HEK293T (cell line): Measurements from ENCODE around the gene KCNG2.

Experiments
- CTCF ChIA-PET: fragments of 350-600 bp; formaldehyde crosslinking; extraction: SDS; loops from one replicate; lab custom pipeline; 2021; ENCODE audit warnings: antibody characterized with exemption, inconsistent platforms; lab: Yijun Ruan, JAX
- POLR2A ChIA-PET: fragments of 350-600 bp; formaldehyde crosslinking; extraction: SDS; loops from one replicate; lab custom pipeline; 2020; ENCODE audit warnings: antibody characterized with exemption, inconsistent platforms; lab: Yijun Ruan, JAX
- DNase-seq: peaks from one replicate; pipeline ENCODE4 v3.0.0; 2012; ENCODE audit warnings: mixed read lengths; ENCODE audit errors: extremely low spot score
- ARNT ChIP-seq: fragments of 450-650 bp; IDR thresholded peaks from 2 replicates; pipeline ENCODE4 v1.6.1; 2017; ENCODE audit warnings: mild to moderate bottlenecking
- BHLHE40 ChIP-seq: fragments of 450-650 bp; IDR thresholded peaks from 2 replicates; pipeline ENCODE4 v1.6.1; 2016; ENCODE audit warnings: mild to moderate bottlenecking, moderate library complexity, borderline replicate concordance
- CTBP1 ChIP-seq: fragments of 450-650 bp; IDR thresholded peaks from 2 replicates; pipeline ENCODE4 v1.6.1; 2016; ENCODE audit warnings: borderline replicate concordance
- ELF4 ChIP-seq: fragments of 450-650 bp; IDR thresholded peaks from 2 replicates; pipeline ENCODE4 v1.6.1; 2017; ENCODE audit warnings: antibody characterized with exemption
- FOXA1 ChIP-seq: fragments of 450-650 bp; IDR thresholded peaks from 2 replicates; pipeline ENCODE4 v1.6.1; 2016; ENCODE audit warnings: mild to moderate bottlenecking
- FOXK2 ChIP-seq: fragments of 450-650 bp; IDR thresholded peaks from 2 replicates; pipeline ENCODE4 v1.6.1; 2016; ENCODE audit warnings: mild to moderate bottlenecking
- FOXM1 ChIP-seq: fragments of 450-650 bp; IDR thresholded peaks from 2 replicates; pipeline ENCODE4 v1.6.1; 2017; ENCODE audit warnings: mild to moderate bottlenecking, borderline replicate concordance
- HDGF ChIP-seq: fragments of 450-650 bp; IDR thresholded peaks from 2 replicates; pipeline ENCODE4 v1.6.1; 2017; ENCODE audit warnings: antibody characterized with exemption, borderline replicate concordance
- L3MBTL2 ChIP-seq: fragments of 450-650 bp; conservative IDR thresholded peaks from 2 replicates; pipeline ENCODE4 v1.6.1; 2016; ENCODE audit warnings: mild to moderate bottlenecking
- LEF1 ChIP-seq: fragments of 450-650 bp; IDR thresholded peaks from 2 replicates; pipeline ENCODE4 v1.6.1; 2017; ENCODE audit warnings: mild to moderate bottlenecking, borderline replicate concordance
- NFRKB ChIP-seq: fragments of 450-650 bp; IDR thresholded peaks from 2 replicates; pipeline ENCODE4 v1.6.1; 2016; ENCODE audit warnings: mild to moderate bottlenecking, moderate library complexity
- SP1 ChIP-seq: fragments of 450-650 bp; IDR thresholded peaks from 2 replicates; pipeline ENCODE4 v1.6.1; 2017
- SUZ12 ChIP-seq: fragments of 450-650 bp; IDR thresholded peaks from 2 replicates; pipeline ENCODE4 v1.6.1; 2016; ENCODE audit warnings: mild to moderate bottlenecking
- TARDBP ChIP-seq: fragments of 450-650 bp; IDR thresholded peaks from 2 replicates; pipeline ENCODE4 v1.6.1; 2016
- ZNF384 ChIP-seq: fragments of 450-650 bp; IDR thresholded peaks from 2 replicates; pipeline ENCODE4 v1.6.1; 2016
- TF ChIP-seq, protein P1 (sequence below): fragments of 450-650 bp; IDR thresholded peaks from 2 replicates; pipeline ENCODE4 v1.6.1; 2016

The KCNG2 gene

DNA sequence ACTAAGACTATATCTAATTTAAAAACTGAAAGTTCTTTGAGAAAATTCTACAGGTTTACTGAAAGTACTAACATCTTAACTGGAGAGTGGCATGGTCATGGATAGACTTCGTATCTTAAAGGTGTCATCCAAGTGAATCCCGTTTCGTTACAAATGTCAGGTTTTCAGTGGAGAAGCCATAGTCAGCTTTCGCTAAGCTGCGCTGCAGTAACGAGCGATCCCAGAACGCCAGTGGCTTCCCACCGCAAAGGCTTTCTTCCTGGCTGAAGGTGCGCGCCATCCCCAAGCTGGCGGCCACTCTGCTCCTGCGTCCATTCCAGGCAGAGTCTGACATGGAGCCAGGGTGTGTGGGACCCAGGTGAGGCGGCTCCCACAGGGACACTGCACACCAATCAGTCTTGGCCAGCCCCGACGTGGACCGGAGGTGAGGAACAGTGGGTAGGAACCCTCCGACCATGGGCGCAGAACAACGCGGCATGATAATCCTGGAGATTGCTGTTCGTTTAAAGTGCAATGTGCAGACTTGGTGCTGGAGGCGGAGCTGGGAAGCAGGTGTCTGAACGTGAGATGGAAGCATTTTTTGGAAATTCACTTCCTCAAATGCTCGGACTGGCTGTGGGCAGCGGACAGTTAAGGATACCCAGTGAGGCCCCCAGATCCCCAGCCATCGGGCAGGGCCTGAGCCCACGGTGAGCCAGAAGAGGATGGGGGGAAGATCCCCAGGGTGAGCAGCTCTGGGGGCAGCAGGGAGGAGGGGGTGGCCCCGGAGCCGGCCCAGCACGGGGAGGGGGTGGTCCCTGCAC, 27.8 kb upstream of the KCNG2 start:
- POLR2A ChIA-PET = no interaction called here

DNA sequence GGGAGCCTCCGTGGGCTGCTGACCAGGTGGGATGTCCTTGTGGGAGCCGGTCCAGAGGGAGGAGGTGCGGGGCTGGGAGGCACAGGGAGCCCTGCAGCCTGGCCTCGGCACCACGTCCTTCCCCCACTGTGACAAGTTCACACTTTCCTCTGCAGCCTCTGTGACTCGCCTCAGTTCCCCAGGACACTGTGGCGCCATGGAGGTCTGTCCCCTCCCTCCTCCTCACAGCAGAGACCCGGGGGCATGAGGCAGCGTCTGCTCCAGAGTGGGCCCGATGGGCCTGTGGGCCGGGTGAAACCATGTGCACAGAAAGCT, 27.3 kb upstream of the KCNG2 start:
- DNase-seq = no peak
- TF ChIP-seq TARDBP = no peak
- TF ChIP-seq SUZ12 = no peak
- no peak for TF ChIP-seq ARNT
- no peak for TF ChIP-seq SP1
- TF ChIP-seq FOXK2 = no peak
- TF ChIP-seq L3MBTL2 = no peak
- TF ChIP-seq LEF1 = no peak
- no peak for TF ChIP-seq ELF4
- POLR2A ChIA-PET = no interaction called here
- CTCF ChIA-PET = no interaction called here

More for the DNA sequence above, 27.8 kb upstream of the KCNG2 start:
- TF ChIP-seq LEF1 (no peak), L3MBTL2 (no peak), HDGF (no peak), SP1 (no peak), FOXA1 (no peak), FOXM1 (no peak), NFRKB (no peak), ZNF384 (no peak), BHLHE40 (no peak), TARDBP (no peak), ARNT (no peak), CTBP1 (no peak), FOXK2 (no peak), SUZ12 (no peak), ELF4 (no peak)
- TF ChIP-seq, protein P1, sequence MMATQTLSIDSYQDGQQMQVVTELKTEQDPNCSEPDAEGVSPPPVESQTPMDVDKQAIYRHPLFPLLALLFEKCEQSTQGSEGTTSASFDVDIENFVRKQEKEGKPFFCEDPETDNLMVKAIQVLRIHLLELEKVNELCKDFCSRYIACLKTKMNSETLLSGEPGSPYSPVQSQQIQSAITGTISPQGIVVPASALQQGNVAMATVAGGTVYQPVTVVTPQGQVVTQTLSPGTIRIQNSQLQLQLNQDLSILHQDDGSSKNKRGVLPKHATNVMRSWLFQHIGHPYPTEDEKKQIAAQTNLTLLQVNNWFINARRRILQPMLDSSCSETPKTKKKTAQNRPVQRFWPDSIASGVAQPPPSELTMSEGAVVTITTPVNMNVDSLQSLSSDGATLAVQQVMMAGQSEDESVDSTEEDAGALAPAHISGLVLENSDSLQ = no peak
- DNase-seq = no peak
- CTCF ChIA-PET = no interaction called here

DNA sequence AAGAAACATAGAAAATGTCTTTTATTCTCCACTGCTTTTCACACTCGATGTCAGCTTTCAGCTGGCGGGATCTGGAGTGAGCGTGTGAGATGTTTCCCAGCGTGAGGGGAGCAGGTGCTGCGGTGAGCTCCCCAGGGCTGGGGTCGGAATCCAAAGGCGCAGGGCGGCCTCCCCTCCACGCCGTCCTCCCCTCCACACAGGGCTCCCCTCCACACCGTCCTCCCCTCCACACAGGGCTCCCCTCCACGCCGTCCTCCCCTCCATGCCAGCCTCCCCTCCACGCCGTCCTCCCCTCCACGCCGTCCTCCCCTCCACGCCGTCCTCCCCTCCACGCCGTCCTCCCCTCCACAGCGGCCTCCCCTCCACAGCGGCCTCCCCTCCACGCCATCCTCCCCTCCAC, 26.9 kb upstream of the KCNG2 start:
- CTCF ChIA-PET = no interaction called here
- POLR2A ChIA-PET = no interaction called here
- DNase-seq = no peak
- TF ChIP-seq NFRKB = no peak
- TF ChIP-seq FOXA1 = no peak
- TF ChIP-seq HDGF = no peak

DNA sequence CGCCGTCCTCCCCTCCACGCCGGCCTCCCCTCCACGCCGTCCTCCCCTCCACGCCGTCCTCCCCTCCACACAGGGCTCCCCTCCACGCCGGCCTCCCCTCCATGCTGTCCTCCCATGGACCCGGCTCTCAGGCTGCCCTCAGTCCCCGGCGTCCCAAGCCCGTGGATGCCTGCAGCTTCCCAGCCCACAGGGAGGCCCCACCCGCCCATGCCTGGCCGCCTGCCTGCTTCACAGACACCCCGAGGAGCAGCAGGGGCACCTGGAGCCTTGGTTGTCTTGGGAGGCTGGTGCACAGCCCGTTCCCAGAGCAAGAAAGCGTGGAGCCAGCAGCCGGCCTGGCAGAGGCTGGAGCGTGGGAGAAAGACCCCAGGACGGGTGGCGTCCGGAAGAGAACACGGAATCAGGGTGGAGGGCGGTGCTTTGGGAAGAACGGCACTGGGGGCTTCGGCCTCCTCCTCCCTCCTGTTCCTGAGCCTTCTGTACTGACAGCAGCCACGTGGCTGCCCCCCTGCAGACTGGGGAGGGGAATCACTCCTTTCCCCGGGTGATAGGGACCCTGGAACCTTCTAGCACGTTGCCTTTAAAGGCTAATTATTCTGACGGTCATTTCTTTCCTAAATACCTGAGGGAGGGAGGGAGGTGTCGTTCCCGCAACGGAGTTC, 26.2 kb upstream of the KCNG2 start:
- ChIA-PET POLR2A (no interaction called here), CTCF (no interaction called here)
- TF ChIP-seq FOXA1 = no peak
- no peak for TF ChIP-seq L3MBTL2
- no peak for TF ChIP-seq SUZ12
- TF ChIP-seq, protein P1 = no peak
- no peak for TF ChIP-seq BHLHE40
- TF ChIP-seq NFRKB = no peak
- no peak for TF ChIP-seq ZNF384
- TF ChIP-seq SP1 = no peak
- TF ChIP-seq CTBP1 = no peak
- TF ChIP-seq TARDBP = no peak
- no peak for TF ChIP-seq FOXM1
- TF ChIP-seq FOXK2 = no peak
- no peak for DNase-seq

DNA sequence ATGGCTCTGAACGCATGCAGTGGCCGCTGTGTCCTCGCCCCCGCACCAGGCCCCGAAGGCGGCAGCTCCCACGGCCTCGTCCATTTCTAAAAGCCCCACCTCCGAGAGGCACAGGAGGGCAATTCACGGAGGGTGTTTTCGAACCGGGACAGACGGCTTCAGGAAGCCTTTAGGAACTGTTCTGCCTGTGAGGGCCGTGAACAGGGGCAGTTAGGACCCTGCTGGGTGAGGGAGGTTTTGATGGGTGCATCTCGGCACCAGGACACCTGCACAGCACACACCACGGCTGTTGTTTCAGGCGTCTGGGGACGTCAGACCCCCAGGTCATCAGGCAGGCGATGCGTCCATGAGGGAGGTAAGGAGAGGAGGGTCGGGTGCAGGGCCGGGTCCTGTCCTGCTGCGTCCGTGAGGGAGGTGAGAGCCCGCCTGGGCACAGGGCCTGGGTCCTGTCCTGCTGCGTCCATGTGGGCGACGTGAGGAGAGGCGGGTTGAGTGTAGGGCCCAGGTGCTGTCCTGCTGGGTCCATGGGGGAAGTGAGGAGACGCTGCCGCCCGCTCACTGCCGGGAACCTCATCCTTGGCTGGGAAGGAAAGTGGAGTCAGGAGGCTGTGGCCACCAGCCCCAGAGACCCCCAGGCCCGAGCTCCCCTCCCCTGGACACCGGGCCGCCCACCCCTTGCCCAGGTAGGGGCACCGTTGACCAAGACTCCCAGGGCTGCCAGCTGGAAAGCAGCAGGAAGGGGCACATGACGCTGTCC, 25.5 kb upstream of the KCNG2 start:
- CTCF ChIA-PET = no interaction called here
- no peak for TF ChIP-seq CTBP1
- no peak for TF ChIP-seq FOXK2
- TF ChIP-seq ARNT = no peak
- TF ChIP-seq SP1 = no peak
- TF ChIP-seq ZNF384 = no peak
- no peak for TF ChIP-seq FOXM1
- TF ChIP-seq LEF1 = no peak
- no peak for TF ChIP-seq NFRKB
- no peak for TF ChIP-seq ELF4
- TF ChIP-seq SUZ12 = no peak
- TF ChIP-seq L3MBTL2 = no peak
- TF ChIP-seq BHLHE40 = no peak
- DNase-seq = no peak
- POLR2A ChIA-PET = no interaction called here

DNA sequence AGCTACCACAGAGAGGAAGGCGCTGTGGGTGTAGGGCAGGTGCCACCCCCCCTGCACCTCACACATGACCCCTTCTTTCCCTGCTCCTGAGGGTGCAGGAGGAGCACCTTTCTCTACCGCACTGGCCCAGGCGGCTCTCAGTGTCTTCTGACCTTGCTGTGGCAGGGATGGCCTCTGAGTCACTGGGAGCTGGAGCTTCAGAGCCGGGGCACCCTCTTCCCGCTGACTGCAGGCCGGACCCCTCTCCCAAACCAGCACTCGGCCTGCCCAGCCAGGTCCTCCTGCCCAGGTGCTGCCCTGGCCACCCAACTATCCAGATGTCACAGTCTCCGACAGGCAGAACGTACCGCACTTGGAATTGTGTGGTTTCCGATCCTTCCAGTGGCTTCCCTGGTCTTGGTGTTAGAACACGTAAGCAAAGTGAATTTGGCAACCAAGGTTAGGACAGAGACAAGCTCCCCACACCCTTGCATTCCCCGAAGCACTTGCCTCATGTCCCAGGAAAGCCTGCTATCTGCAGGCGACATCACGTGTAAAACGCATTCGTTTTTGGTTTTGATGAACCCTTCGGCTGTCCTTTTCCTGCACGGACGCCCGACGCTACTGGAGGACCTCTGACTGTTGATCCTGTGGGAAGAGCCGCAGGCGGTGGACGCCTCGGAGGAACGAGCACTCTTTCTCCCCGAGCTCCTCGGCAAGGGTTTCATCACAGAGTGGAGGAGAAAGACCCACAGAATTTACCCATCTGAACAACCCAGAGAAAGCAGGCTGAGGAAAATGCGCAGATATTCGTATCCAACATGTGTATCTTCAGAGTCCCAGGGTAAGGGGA, 24.7 kb upstream of the KCNG2 start:
- no peak for DNase-seq
- ChIA-PET POLR2A (no interaction called here), CTCF (no interaction called here)
- no peak for TF ChIP-seq SP1
- no peak for TF ChIP-seq ZNF384
- TF ChIP-seq FOXK2 = no peak
- no peak for TF ChIP-seq ARNT
- TF ChIP-seq TARDBP = no peak
- TF ChIP-seq CTBP1 = no peak
- no peak for TF ChIP-seq FOXA1
- no peak for TF ChIP-seq BHLHE40
- no peak for TF ChIP-seq SUZ12
- TF ChIP-seq ELF4 = no peak
- TF ChIP-seq HDGF = no peak
- TF ChIP-seq L3MBTL2 = no peak
- TF ChIP-seq NFRKB = no peak
- TF ChIP-seq, protein P1 = no peak
- TF ChIP-seq LEF1 = no peak
- TF ChIP-seq FOXM1 = no peak
